K562 (cell line): Measurements from ENCODE around the gene TJAP1. TPM values are rescaled to one million over a fixed set of nuclear protein-coding genes. Genes with fewer than 3 reads are reported as not detected.

Experiments used
- ATAC-seq: fragments of 200-7000 bp; cut with Tn5 transposase; 3 replicates; pipeline ENCODE4 v1.9.1; 2020; ENCODE audit warnings: moderate library complexity
- BruUV-seq: library from RNA; stranded (reverse); fragments of 400-500 nt; replicated peaks from 2 replicates; lab custom pipeline; 2021; lab: Mats Ljungman, UMichigan
- CTCF ChIA-PET: fragments of 300-600 bp; formaldehyde crosslinking; extraction: SDS; loops from one replicate; lab custom pipeline; 2021; ENCODE audit warnings: low intra/inter-chr PET ratio; lab: Yijun Ruan, JAX
- POLR2A ChIA-PET: fragments of 300-600, 350-650 bp; sonication (Branson Sonifier 250); formaldehyde crosslinking; extraction: SDS; loops from one replicate; lab custom pipeline; 2021; ENCODE audit warnings: antibody characterized with exemption, inconsistent platforms; lab: Yijun Ruan, JAX
- DNase-seq, 4 experiments: peaks; one replicate each; pipeline versions ENCODE4 v3.0.0 to v3.0.0-alpha.2; 2011 to 2018; ENCODE audit warnings: low spot score in 3 of 4, mixed read lengths in 3 of 4; ENCODE audit errors: extremely low read depth in 1 of 4
- FAIRE-seq: peaks from 2 replicates; lab custom pipeline; 2011; peaks lifted over from hg19 to GRCh38; lab: Jason Lieb, UNC
- H2AFZ ChIP-seq: 2 replicates; pipeline ENCODE4 v1.6.0; 2011; ENCODE audit warnings: low read depth, low read length, control low read depth, inconsistent platforms
- H3K27ac ChIP-seq: fragments of 200-600 bp; 3 replicates; pipeline ENCODE4 v1.8.0; 2011; ENCODE audit warnings: low read depth, mild to moderate bottlenecking, control low read depth, inconsistent platforms, low read length, moderate library complexity, mixed read lengths; ENCODE audit errors: extremely low read depth
- H3K27me3 ChIP-seq, 2 experiments: fragments of 300-600 bp in 1 of 2; 2 replicates in 1 of 2; 3 replicates in 1 of 2; pipeline versions ENCODE4 v1.6.0 to v1.8.0; 2011; ENCODE audit warnings: inconsistent platforms in 2 of 2, low read length in 2 of 2, mild to moderate bottlenecking in 1 of 2, mixed read lengths in 1 of 2, moderate library complexity in 1 of 2; ENCODE audit not compliant: control insufficient read depth in 2 of 2, insufficient read depth in 2 of 2
- H3K36me3 ChIP-seq: fragments of 300-600 bp; 3 replicates; pipeline ENCODE4 v1.8.0; 2011; ENCODE audit warnings: mild to moderate bottlenecking, low read length, inconsistent platforms; ENCODE audit not compliant: control insufficient read depth, insufficient read depth
- H3K4me1 ChIP-seq, 2 experiments: fragments of 200-600 bp in 1 of 2; replicated peaks in 1 of 2; 2 replicates in 1 of 2; 3 replicates in 1 of 2; pipeline versions ENCODE4 v1.5.1 to v1.8.0; 2011; ENCODE audit warnings: inconsistent platforms in 2 of 2, low read length in 2 of 2, mild to moderate bottlenecking in 1 of 2, mixed read lengths in 1 of 2, moderate library complexity in 1 of 2; ENCODE audit not compliant: control insufficient read depth in 2 of 2, insufficient read depth in 2 of 2
- H3K4me2 ChIP-seq: 2 replicates; pipeline ENCODE4 v1.6.1; 2011; ENCODE audit warnings: low read length, control low read depth, inconsistent platforms, mixed read lengths; ENCODE audit not compliant: insufficient read depth
- H3K4me3 ChIP-seq: fragments of 200-600 bp; sonication (generic), shearing (Covaris generic); 2 replicates; pipeline ENCODE4 v1.5.1; 2016; ENCODE audit warnings: control low read depth, inconsistent platforms
- H3K79me2 ChIP-seq: fragments of 200-600 bp; 3 replicates; pipeline ENCODE4 v1.8.0; 2011; ENCODE audit warnings: low read length, inconsistent platforms; ENCODE audit not compliant: control insufficient read depth, insufficient read depth
- H3K9ac ChIP-seq, 2 experiments: 2 replicates each; pipeline versions ENCODE4 v1.6.0 to v1.6.1; 2011; ENCODE audit warnings: low read depth in 2 of 2, low read length in 2 of 2, control low read depth in 1 of 2, inconsistent platforms in 1 of 2, mild to moderate bottlenecking in 1 of 2, mixed read lengths in 1 of 2; ENCODE audit not compliant: insufficient read depth in 1 of 2
- H3K9me1 ChIP-seq: one replicate; pipeline ENCODE4 v1.6.0; 2011; ENCODE audit warnings: inconsistent platforms, mild to moderate bottlenecking, low read length, moderate library complexity; ENCODE audit not compliant: control insufficient read depth, insufficient read depth
- H3K9me3 ChIP-seq: replicated peaks from 2 replicates; pipeline ENCODE4 v1.5.1; 2011; ENCODE audit warnings: low read depth, low read length, inconsistent platforms; ENCODE audit not compliant: control insufficient read depth, insufficient read depth
- H4K20me1 ChIP-seq: replicated peaks from 2 replicates; pipeline ENCODE4 v1.6.1; 2011; ENCODE audit warnings: low read length, inconsistent platforms, mixed read lengths; ENCODE audit not compliant: control insufficient read depth, insufficient read depth
- CBFA2T2 ChIP-seq: fragments of 450-650 bp; conservative IDR thresholded peaks from 2 replicates; pipeline ENCODE4 v1.6.1; 2017; ENCODE audit warnings: mild to moderate bottlenecking
- GATAD2B ChIP-seq: fragments of 450-650 bp; IDR thresholded peaks from 2 replicates; pipeline ENCODE4 v1.6.1; 2017; ENCODE audit warnings: mild to moderate bottlenecking, borderline replicate concordance
- HDAC2 ChIP-seq: fragments of 450-650 bp; IDR thresholded peaks from 2 replicates; pipeline ENCODE4 v1.6.1; 2016; ENCODE audit warnings: mild to moderate bottlenecking
- IRF9 ChIP-seq: fragments of 450-650 bp; IDR thresholded peaks from 2 replicates; pipeline ENCODE4 v1.6.1; 2016; ENCODE audit warnings: missing biosample characterization, missing genetic modification characterization
- JUND ChIP-seq, 2 experiments: IDR thresholded peaks; 2 replicates in 1 of 2; 3 replicates in 1 of 2; pipeline ENCODE4 v1.6.1; 2011; ENCODE audit warnings: borderline replicate concordance in 2 of 2, low read depth in 2 of 2, low read length in 2 of 2, improper control_type of control experiment in 1 of 2, missing biosample characterization in 1 of 2, missing genetic modification characterization in 1 of 2, missing genetic modification reagents in 1 of 2
- NR4A1 ChIP-seq, 2 experiments: fragments of 250-450 bp in 1 of 2; fragments of 450-650 bp in 1 of 2; sonication (Bioruptor Pico) in 1 of 2; IDR thresholded peaks; 2 replicates each; pipeline versions ENCODE4 v1.4.0 to v1.6.1; 2016 to 2020; ENCODE audit warnings: mild to moderate bottlenecking in 2 of 2, missing compliant biosample characterization in 1 of 2, missing genetic modification characterization in 1 of 2, moderate library complexity in 1 of 2
- PHF21A ChIP-seq: fragments of 450-650 bp; IDR thresholded peaks from 2 replicates; pipeline ENCODE4 v1.6.1; 2017; ENCODE audit warnings: low read depth, borderline replicate concordance
- RCOR1 ChIP-seq, 2 experiments: IDR thresholded peaks; 2 replicates each; pipeline ENCODE4 v1.6.1; 2012; ENCODE audit warnings: low read depth in 2 of 2, low read length in 2 of 2, borderline replicate concordance in 1 of 2, improper control_type of control experiment in 1 of 2
- SMC3 ChIP-seq: conservative IDR thresholded peaks from 2 replicates; pipeline ENCODE4 v1.6.1; 2011; ENCODE audit warnings: low read depth, low read length, improper control_type of control experiment; ENCODE audit not compliant: insufficient read depth
- TEAD2 ChIP-seq: fragments of 450-650 bp; IDR thresholded peaks from 2 replicates; pipeline ENCODE4 v1.6.1; 2016; ENCODE audit warnings: missing genetic modification characterization, control low read depth, missing compliant biosample characterization
- USF1 ChIP-seq: sonication (generic); formaldehyde crosslinking; IDR thresholded peaks from 2 replicates; pipeline ENCODE4 v1.9.0; 2022; ENCODE audit warnings: mild to moderate bottlenecking, missing genetic modification reagents
- ZNF165 ChIP-seq: fragments of 250-450 bp; sonication (Bioruptor Pico); IDR thresholded peaks from 2 replicates; pipeline ENCODE4 v1.4.0; 2020; ENCODE audit warnings: borderline replicate concordance
- ZNF217 ChIP-seq: sonication (generic); formaldehyde crosslinking; IDR thresholded peaks from 2 replicates; pipeline ENCODE4 v1.8.0; 2022; ENCODE audit warnings: mild to moderate bottlenecking, missing genetic modification reagents
- ZNF717 ChIP-seq: fragments of 250-450 bp; sonication (Bioruptor Pico); IDR thresholded peaks from 2 replicates; pipeline ENCODE4 v1.5.0; 2021
- ZNF79 ChIP-seq: fragments of 250-450 bp; sonication (Bioruptor Pico); IDR thresholded peaks from 2 replicates; pipeline ENCODE4 v1.4.0; 2020; ENCODE audit warnings: low read depth, mild to moderate bottlenecking, moderate library complexity
- WGBS: fragments of 100-300 bp; shearing (Covaris generic); methylation state at CpG from one replicate; pipeline ENCODE4 v1.1.6; 2016; ENCODE audit warnings: low coverage, mixed read lengths; ENCODE audit not compliant: insufficient coverage; ENCODE audit errors: missing lambda C conversion rate; 5-methylcytosine and 5-hydroxymethylcytosine counted together
- in situ Hi-C: fragments of 300-500 bp; cut with MboI; formaldehyde crosslinking; loops from 4 replicates; pipeline ENCODE4 v1.15.0; 2018; ENCODE audit warnings: inconsistent platforms, mixed read lengths
- intact Hi-C: fragments of 100-400 bp; cut with micrococcal nuclease; formaldehyde crosslinking; loops from 2 replicates; pipeline ENCODE4 v1.14.2; 2022
- polyA plus RNA-seq, 8 experiments: library from polyadenylated mRNA; depleted of rRNA in 4 of 8; stranded (reverse) in 5 of 8; unstranded in 3 of 8; fragments of >200 nt; fragmentation: Nextera tagmentation in 2 of 8; fragmentation: Illumina TruSeq in 1 of 8; extraction: Ambion mirVana in 2 of 8; extraction: Trizol in 1 of 8; gene quantifications; 2 replicates each; pipeline versions ENCODE4 v1.2.1 to v1.2.3, GENCODE V29; 2011 to 2014; ENCODE audit warnings: inconsistent platforms in 1 of 8, missing spikeins in 1 of 8
- total RNA-seq, 7 experiments: library from RNA; depleted of rRNA in 6 of 7; stranded (reverse); fragments of >200 nt in 6 of 7; fragmentation: Illumina TruSeq in 2 of 7; extraction: Trizol in 2 of 7; gene quantifications; 2 replicates each; pipeline versions ENCODE4 v1.2.1 to v1.2.3, GENCODE V29; 2011 to 2021; ENCODE audit warnings: low replicate concordance in 1 of 7

TJAP1 gene
- total and polyA plus RNA-seq, 9 of the 15 experiments (the other 6 are each of a cell fraction or from before 2014, with no cell fraction given): 0.06 to 35.8 (median 16.2) TPM

GRCh38 chr6:43496370-43497128 is 19.2 kb downstream of the TJAP1 start (continued):
- peak in 1 of 2 experiments; percentile 57; a peak in 2 of 4 replicates for TF ChIP-seq RCOR1 (IDR thresholded peaks at IDR 0.05; ENCODE audit: borderline replicate concordance in 1 of 2, low read depth in 2 of 2, low read length in 2 of 2)
- TF ChIP-seq SMC3: peak; percentile 92
- TF ChIP-seq JUND (IDR thresholded peaks at IDR 0.05; ENCODE audit: borderline replicate concordance, low read depth, low read length): peak; percentile 6; the same call in 1 of the 2 replicates
- TF ChIP-seq JUND (tag; IDR thresholded peaks at IDR 0.05; ENCODE audit: borderline replicate concordance, low read depth, low read length): no peak

- Histone ChIP-seq H3K36me3 (peaks cover 42% of the 10 kb centered on the region; the same call in 2 of the 3 replicates), H3K9me3 (no peaks in the 10 kb centered on the region), H3K4me2 (no peak overlapping the region), H2AFZ (no peak overlapping the region), H3K79me2 (0 out of 3 replicates have a peak, but pooled peaks cover 3% of the 10 kb centered on the region), H3K4me3 (no peak overlapping the region), H3K9me1 (peaks cover 3% of the 10 kb centered on the region), H3K9ac (no peak overlapping the region), H3K4me1 (peaks cover 16 to 28% of the 10 kb centered on the region in 2 experiments), H4K20me1 (peaks cover 22% of the 10 kb centered on the region), H3K27me3 (no peaks in the 10 kb centered on the region), H3K27ac (no peak overlapping the region)
- no TSS peak for BruUV-seq
- WGBS: 89% methylated on average over 6 of the region's 6 CpGs
- DNase-seq (no peak), ATAC-seq (no peak), FAIRE-seq (no peak)
- intact Hi-C loops: no loop called here
- CTCF ChIA-PET: interaction anchor here (0.6 to 1.4 kb wide), 9 partner anchors 10 to 596 kb away, joined by 3 to 7 read pairs (median 4); partner anchors contain the start of gene DLK2
- in situ Hi-C loops: no loop called here
- POLR2A ChIA-PET: interaction anchor here (0.9 to 8.5 kb wide), 3 partner anchors 10 to 95 kb away, joined by 3 to 54 read pairs (median 4); partner anchors contain the start of gene LRRC73
- no peak for TF ChIP-seq ZNF217 (CRISPR knock-in tag)
- TF ChIP-seq ZNF79 (CRISPR knock-in tag): no peak
- TF ChIP-seq TEAD2 (tag): no peak
- no peak for TF ChIP-seq IRF9 (tag)
- no peak for TF ChIP-seq CBFA2T2
- TF ChIP-seq ZNF165 (CRISPR knock-in tag): no peak
- no peak for TF ChIP-seq HDAC2
- no peak for TF ChIP-seq ZNF717 (CRISPR knock-in tag)
- no peak for TF ChIP-seq USF1 (CRISPR knock-in tag)
- TF ChIP-seq NR4A1 (CRISPR knock-in tag; IDR thresholded peaks at IDR 0.05): no peak
- TF ChIP-seq NR4A1 (tag; IDR thresholded peaks at IDR 0.05): no peak
- TF ChIP-seq GATAD2B: no peak
- no peak for TF ChIP-seq PHF21A
Observed at GRCh38 chr6:43497129-43497396, 19.7 kb downstream of the TJAP1 start.
